ENCODE measurements around the gene SRP14. TPM values are rescaled to one million over a fixed set of nuclear protein-coding genes. Genes with fewer than 3 reads are reported as not detected.

The SRP14 gene
- total RNA-seq, 4 donors from 2014 or later: 327 to 576 (median 408) TPM

DNA sequence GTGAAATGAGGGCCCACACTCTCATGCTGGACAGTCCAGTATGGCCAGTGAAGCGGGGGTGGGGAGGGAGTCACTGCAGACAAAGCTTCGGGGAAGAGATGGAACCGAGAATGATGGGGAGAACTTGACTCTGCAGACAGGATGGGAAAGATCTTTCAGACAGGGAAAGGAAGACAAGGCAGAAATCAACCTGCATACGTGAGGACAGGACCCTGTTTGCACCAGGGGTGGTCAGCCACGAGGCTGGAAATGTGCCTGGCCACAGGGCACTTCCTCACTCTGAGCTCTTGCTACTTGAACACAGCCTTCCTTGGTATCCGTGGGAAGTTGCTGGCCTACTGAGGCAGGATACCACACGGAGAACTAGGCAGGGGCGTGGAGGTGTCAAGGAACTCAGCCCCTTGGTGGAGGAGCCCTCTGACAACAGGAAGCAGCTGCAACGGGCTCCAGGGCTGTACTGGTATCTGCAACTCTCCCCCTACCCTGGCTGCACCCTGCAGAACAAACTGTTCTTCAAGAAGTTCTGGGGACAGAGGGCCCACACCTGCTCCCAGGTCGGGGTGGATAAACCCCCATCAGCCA lies 9.3 kb upstream of the SRP14 start:
- peak; percentile 39 to 47 for DNase-seq
- intact Hi-C loops (cut with DNase I): loop anchor here (5.0 kb wide), 2 partner anchors 59 to 224 kb away; partner anchors contain the start of gene BMF
- Histone ChIP-seq H3K9me3 (no peaks in the 10 kb centered on the region), H3K36me3 (no peaks in the 10 kb centered on the region), H3K4me1 (peaks cover 31 to 62% of the 10 kb centered on the region in 2 donors), H3K27ac (peak overlapping the region; percentile 5 to 81 (median 57)), H3K4me3 (replicated peaks in 1 of 3) (no peak overlapping the region), H3K27me3 (no peaks in the 10 kb centered on the region)
- 66 to 73% methylated on average over 10 of the region's 10 CpGs for WGBS, 2 donors
- TF ChIP-seq, protein P1, sequence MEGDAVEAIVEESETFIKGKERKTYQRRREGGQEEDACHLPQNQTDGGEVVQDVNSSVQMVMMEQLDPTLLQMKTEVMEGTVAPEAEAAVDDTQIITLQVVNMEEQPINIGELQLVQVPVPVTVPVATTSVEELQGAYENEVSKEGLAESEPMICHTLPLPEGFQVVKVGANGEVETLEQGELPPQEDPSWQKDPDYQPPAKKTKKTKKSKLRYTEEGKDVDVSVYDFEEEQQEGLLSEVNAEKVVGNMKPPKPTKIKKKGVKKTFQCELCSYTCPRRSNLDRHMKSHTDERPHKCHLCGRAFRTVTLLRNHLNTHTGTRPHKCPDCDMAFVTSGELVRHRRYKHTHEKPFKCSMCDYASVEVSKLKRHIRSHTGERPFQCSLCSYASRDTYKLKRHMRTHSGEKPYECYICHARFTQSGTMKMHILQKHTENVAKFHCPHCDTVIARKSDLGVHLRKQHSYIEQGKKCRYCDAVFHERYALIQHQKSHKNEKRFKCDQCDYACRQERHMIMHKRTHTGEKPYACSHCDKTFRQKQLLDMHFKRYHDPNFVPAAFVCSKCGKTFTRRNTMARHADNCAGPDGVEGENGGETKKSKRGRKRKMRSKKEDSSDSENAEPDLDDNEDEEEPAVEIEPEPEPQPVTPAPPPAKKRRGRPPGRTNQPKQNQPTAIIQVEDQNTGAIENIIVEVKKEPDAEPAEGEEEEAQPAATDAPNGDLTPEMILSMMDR (IDR thresholded peaks at IDR 0.05): no peak
- no peak for TF ChIP-seq POLR2A (IDR thresholded peaks at IDR 0.05)

DNA sequence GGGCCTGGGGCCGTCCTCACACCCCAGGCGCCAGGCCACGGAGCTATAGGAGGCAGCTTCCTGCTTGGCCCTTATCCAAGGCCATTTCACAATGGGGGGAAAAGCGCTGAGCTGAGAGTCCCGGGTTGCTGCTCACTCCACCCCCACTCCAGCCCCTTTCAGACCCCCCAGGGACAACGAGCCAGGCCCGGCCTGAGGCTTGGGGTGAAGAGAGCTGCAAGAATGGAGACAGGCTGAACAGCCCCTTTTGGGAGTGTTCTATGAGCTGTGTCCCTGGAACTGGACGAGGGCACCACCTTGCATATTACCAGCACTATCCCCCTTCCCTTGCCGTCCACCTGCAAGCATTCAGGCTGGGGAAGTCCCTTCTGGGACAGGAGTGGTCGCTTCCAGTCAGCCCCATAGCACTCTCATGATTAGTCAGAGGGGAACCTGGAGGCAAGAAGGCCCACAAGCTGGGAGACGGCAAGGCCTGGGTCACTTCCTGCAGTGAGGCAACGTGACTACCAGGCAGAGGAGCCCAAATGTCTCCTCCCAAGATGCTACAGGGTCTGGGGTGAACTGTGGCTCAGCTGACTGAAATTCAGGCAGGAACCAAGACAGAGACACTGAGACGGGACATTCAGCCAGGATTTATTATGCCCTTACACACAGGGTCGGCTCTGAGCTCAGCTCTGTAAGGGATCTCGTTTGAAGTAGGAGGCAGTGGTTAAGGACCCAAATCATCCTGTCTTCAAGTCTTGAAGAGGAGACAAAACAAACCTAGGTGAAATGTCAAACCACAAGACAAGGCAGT lies 8.6 kb upstream of the SRP14 start:
- Histone ChIP-seq H3K4me1 (peaks cover 31 to 62% of the 10 kb centered on the region in 2 donors), H3K9me3 (no peaks in the 10 kb centered on the region), H3K4me3 (replicated peaks in 1 of 3) (no peak overlapping the region), H3K27ac (peak overlapping the region; percentile 5 to 81 (median 57)), H3K36me3 (no peaks in the 10 kb centered on the region), H3K27me3 (no peaks in the 10 kb centered on the region)
- TF ChIP-seq, protein P1 (IDR thresholded peaks at IDR 0.05): no peak
- no peak for TF ChIP-seq POLR2A (IDR thresholded peaks at IDR 0.05)
- intact Hi-C loops (cut with DNase I): loop anchor here (5.0 kb wide), 2 partner anchors 60 to 225 kb away; partner anchors contain the start of gene BMF
- WGBS, 2 donors: 32 to 43% methylated on average over 10 to 15 of the region's 15 CpGs
- peak; percentile 30 to 49 for DNase-seq

DNA sequence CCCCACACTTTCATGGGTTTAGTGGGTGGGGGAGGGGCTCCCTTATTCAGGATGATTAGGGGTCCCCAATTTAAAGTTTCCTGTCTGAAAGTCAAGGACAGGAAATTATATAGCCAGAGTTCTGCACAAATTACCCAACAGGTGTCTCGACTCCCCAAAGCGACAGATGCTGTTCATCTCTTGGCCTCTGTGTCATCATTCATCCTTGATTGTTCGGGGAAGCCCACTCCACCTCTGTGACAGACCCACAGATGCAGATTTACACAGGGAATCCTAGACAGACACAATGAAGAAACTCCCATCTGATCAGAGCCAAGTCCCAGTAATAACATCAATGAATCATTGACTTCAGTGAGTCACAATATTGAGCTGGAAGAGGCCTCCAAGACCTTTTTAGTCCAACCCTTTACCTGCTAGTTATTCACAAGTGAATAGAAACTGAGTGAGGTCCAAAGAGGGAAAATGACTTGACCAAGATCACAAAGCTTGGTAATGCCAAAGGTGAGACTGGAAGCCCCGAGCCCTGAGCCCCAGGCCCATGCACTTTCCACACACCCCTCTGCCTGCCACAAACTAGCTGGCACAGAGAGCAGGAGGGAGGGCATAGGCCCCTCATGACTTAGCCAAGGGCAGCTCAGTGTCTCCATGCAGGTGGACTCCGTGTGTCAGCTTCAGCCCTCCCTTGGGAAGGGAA lies 7.9 kb upstream of the SRP14 start:
- Histone ChIP-seq H3K27ac (peak overlapping the region; percentile 5 to 81 (median 57)), H3K4me3 (replicated peaks in 1 of 3) (no peak overlapping the region), H3K36me3 (no peaks in the 10 kb centered on the region), H3K4me1 (peaks cover 31 to 62% of the 10 kb centered on the region in 2 donors), H3K27me3 (no peaks in the 10 kb centered on the region), H3K9me3 (no peaks in the 10 kb centered on the region)
- TF ChIP-seq, protein P1 (IDR thresholded peaks at IDR 0.05): no peak
- no peak for TF ChIP-seq POLR2A (IDR thresholded peaks at IDR 0.05)
- WGBS, 2 donors: 81 to 83% methylated on average over 5 of the region's 5 CpGs
- no peak for DNase-seq
- intact Hi-C loops (cut with DNase I): loop anchor here (5.0 kb wide), 2 partner anchors 60 to 225 kb away; partner anchors contain the start of gene BMF

DNA sequence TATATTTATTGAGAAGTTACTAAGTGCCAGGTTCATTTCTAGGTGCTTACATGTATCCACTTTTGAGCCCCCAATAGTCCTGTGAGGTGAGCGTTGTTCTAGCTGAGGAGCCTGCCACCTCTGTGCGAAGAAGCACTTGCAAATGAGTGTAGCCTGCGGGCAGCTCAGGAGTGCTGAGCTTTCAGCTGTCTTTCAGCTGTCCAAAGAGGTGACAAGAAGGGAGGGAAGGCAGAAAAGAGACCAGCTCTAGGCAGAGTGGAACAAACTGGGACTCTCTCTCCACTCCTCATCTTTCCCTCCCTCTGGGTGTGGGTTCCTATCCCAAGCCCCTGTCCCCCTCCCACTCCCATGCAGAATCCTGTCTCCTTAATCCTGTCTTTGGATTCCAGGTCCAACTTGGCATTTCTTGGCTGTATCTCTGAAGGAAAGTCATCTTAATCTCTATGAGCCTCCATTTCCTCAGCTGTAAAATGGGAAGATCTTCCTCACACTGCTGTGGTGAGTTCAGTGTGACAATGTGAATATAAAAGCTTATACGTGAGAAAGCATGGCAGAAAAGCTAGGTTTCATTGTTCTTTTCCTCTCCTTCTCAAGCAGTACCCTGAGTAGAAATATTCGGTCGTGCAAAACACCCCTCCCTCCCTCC lies 6.7 kb upstream of the SRP14 start:
- DNase-seq: peak; percentile 37 to 39
- Histone ChIP-seq H3K9me3 (no peaks in the 10 kb centered on the region), H3K27me3 (no peaks in the 10 kb centered on the region), H3K27ac (peak overlapping the region; percentile 79 to 84 (median 81)), H3K36me3 (no peaks in the 10 kb centered on the region), H3K4me3 (replicated peaks in 1 of 3) (no peak overlapping the region), H3K4me1 (peaks cover 31 to 62% of the 10 kb centered on the region in 2 donors)
- WGBS, 2 donors: 77 to 79% methylated on average over 6 of the region's 6 CpGs
- intact Hi-C loops (cut with DNase I): loop anchor here (5.0 kb wide), 2 partner anchors 62 to 227 kb away; partner anchors contain the start of gene BMF
- TF ChIP-seq, protein P1 (IDR thresholded peaks at IDR 0.05): no peak
- TF ChIP-seq POLR2A (IDR thresholded peaks at IDR 0.05): no peak
